IgD-negative memory B cell (primary cell): ENCODE results near the gene SNX30. TPM values are rescaled to one million over a fixed set of nuclear protein-coding genes. Genes with fewer than 3 reads are reported as not detected.

ENCODE experiments used
- H3K27ac Mint-ChIP-seq, 3 donors: one replicate each; pipeline ENCODE4 v1.8.0; 2020 to 2022; ENCODE audit warnings: mild to moderate bottlenecking in 3 of 3, mixed read lengths in 3 of 3, moderate library complexity in 1 of 3
- H3K27me3 Mint-ChIP-seq: one replicate; pipeline ENCODE4 v1.8.0; 2021; ENCODE audit warnings: mixed read lengths
- H3K36me3 Mint-ChIP-seq: one replicate; pipeline ENCODE4 v1.8.0; 2020; ENCODE audit warnings: mild to moderate bottlenecking, mixed read lengths
- H3K4me1 Mint-ChIP-seq, 3 donors: one replicate each; pipeline ENCODE4 v1.8.0; 2020 to 2022; ENCODE audit warnings: mixed read lengths in 3 of 3, mild to moderate bottlenecking in 1 of 3
- H3K4me3 Mint-ChIP-seq, 4 donors: one replicate each; pipeline ENCODE4 v1.8.0; 2020 to 2022; ENCODE audit warnings: mild to moderate bottlenecking in 4 of 4, mixed read lengths in 4 of 4, moderate library complexity in 3 of 4
- H3K9me3 Mint-ChIP-seq, 3 donors: one replicate each; pipeline ENCODE4 v1.8.0; 2020 to 2021; ENCODE audit warnings: mixed read lengths in 3 of 3, mild to moderate bottlenecking in 1 of 3
- polyA plus RNA-seq: library from polyadenylated mRNA; unstranded; fragments of 300-500 nt; fragmentation: Illumina TruSeq; gene quantifications from one replicate; pipeline ENCODE4 v1.2.3, GENCODE V29; 2021

Gene SNX30
- polyA plus RNA-seq, 1 donor from 2014 or later, result 1.4 TPM

- Mint-ChIP-seq H3K27me3 (peaks cover 18% of the 10 kb centered on the region), H3K4me1 (peaks cover 9 to 17% (median 15%) of the 10 kb centered on the region in 3 donors)
These were observed 148.3 kb downstream of the SNX30 start for GRCh38 chr9:112898872-112899311.

DNA sequence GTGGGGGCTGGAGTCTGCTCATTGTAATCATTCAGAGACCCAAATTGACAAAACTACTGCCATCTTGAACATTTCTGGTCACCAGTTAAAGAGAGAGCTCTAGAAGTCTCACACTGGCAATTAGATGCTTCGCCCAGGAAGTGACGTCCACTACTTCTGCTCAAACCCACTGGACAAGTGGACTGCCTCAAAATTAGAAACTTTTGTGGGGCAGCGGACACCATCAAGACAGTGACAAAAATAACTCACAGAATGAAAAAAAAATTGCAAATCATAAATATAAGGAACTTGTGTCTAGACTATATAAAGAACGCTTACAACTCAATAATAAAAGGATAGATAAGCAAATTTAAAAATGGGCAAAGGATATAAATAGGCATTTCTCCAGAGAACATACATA lies 149.9 kb downstream of the SNX30 start:
- H3K36me3 Mint-ChIP-seq, result no peaks in the 10 kb centered on the region
- H3K9me3 Mint-ChIP-seq, result no peaks in the 10 kb centered on the region
- H3K27me3 Mint-ChIP-seq, result peaks cover 18% of the 10 kb centered on the region
- no peak overlapping the region for H3K27ac Mint-ChIP-seq
- H3K4me3 Mint-ChIP-seq, result no peak overlapping the region
- peaks cover 9 to 11% (median 11%) of the 10 kb centered on the region in 3 donors for H3K4me1 Mint-ChIP-seq

More at GRCh38 chr9:112898872-112899311, 148.3 kb downstream of the SNX30 start:
- Mint-ChIP-seq H3K4me3 (no peak overlapping the region), H3K27ac (no peak overlapping the region), H3K9me3 (no peaks in the 10 kb centered on the region), H3K36me3 (no peaks in the 10 kb centered on the region)

DNA sequence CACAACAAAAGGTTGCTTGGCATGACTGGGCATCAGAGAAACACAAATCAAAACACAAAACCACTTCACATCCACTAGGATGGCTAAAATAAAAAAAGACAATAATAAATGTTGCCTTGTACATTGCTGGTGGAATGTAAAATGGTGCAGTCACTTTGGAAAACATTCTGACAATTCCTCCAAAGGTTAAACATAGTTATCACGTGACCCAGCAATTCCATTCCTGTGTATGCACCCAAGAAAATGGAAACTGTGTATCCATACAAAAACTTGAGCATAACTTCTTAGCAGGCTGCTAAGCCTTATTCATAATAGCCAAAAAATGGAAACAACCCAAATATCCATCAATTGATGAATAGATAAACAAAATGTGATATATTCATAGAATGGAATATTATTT lies 150.3 kb downstream of the SNX30 start:
- Mint-ChIP-seq H3K4me1 (peaks cover 8 to 10% (median 10%) of the 10 kb centered on the region in 3 donors), H3K27ac (no peak overlapping the region), H3K9me3 (no peaks in the 10 kb centered on the region), H3K27me3 (peaks cover 18% of the 10 kb centered on the region), H3K4me3 (no peak overlapping the region), H3K36me3 (no peaks in the 10 kb centered on the region)

- no peaks in the 10 kb centered on the region for H3K9me3 Mint-ChIP-seq
- no peak overlapping the region for H3K27ac Mint-ChIP-seq
- no peak overlapping the region for H3K4me3 Mint-ChIP-seq
- H3K4me1 Mint-ChIP-seq, result peaks cover 3 to 4% (median 4%) of the 10 kb centered on the region in 3 donors
- no peaks in the 10 kb centered on the region for H3K27me3 Mint-ChIP-seq
- H3K36me3 Mint-ChIP-seq, result peaks cover 2% of the 10 kb centered on the region
These were observed 154.5 kb downstream of the SNX30 start for GRCh38 chr9:112905084-112905483.

DNA sequence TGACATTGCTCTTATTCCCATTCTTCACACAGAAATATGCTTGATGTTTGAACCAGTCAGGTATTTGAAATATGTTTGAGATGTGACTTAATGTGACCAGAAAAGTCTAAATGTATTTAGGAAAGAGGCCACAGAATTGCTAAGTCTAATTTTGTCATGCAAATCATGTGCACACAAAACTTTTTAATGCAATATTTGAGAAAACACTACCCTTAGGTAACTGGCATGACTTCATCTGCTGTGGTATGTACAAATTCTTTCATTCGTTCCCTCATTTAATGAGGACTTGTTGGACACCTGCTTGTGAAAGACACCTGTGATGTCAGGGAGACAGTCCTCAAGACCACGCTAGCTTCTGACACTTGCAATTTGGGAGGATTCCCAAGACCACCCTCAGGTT lies 161.2 kb downstream of the SNX30 start:
- H3K27ac Mint-ChIP-seq, result no peak overlapping the region
- H3K4me3 Mint-ChIP-seq, result no peak overlapping the region
- no peaks in the 10 kb centered on the region for H3K9me3 Mint-ChIP-seq
- H3K4me1 Mint-ChIP-seq, result no peaks in the 10 kb centered on the region
- peaks cover 14% of the 10 kb centered on the region for H3K27me3 Mint-ChIP-seq
- H3K36me3 Mint-ChIP-seq, result peaks cover 2% of the 10 kb centered on the region

DNA sequence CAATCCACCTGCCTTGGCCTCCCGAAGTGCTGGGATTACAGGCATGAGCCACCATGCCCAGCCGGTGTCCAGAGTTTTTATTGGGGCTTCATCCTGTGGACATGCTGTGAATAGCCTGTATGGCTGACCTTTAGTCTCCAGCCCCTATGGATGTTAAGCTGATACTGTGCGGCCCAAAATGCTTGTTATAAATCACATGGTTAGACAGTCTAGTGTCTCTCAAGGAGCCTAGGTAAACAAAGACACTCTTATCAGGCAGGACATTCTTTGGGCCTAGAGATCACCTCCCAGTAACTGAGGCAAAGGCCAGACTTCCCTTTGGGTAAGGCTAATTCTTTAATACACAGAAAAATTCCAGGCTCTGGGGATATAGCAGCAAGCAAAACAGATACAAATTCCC lies 162.1 kb downstream of the SNX30 start:
- Mint-ChIP-seq H3K9me3 (no peaks in the 10 kb centered on the region), H3K27me3 (peaks cover 14% of the 10 kb centered on the region), H3K27ac (no peak overlapping the region), H3K4me3 (no peak overlapping the region), H3K36me3 (peaks cover 2% of the 10 kb centered on the region), H3K4me1 (no peaks in the 10 kb centered on the region)

DNA sequence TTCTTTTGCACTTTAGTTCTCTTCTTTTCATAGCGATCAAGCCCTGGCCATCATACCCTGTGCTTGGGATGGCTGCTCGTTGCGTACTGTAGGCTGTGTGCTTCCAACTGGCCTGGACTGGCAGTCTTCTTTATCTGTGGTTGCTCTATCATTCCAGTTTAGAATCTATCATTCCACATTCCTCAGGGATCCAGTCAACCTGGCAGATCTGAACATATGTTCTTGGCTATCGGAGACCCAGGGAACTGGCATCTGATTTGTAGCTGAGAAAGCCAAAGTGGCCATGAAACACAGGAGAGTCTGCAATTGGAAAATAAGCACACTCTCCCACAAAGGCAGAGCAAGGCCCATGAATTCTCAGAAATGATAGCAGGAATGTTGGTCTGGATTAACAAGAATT lies 162.8 kb downstream of the SNX30 start:
- H3K27ac Mint-ChIP-seq, result no peak overlapping the region
- H3K4me3 Mint-ChIP-seq, result no peak overlapping the region
- no peaks in the 10 kb centered on the region for H3K4me1 Mint-ChIP-seq
- no peaks in the 10 kb centered on the region for H3K36me3 Mint-ChIP-seq
- H3K27me3 Mint-ChIP-seq, result peaks cover 16% of the 10 kb centered on the region
- H3K9me3 Mint-ChIP-seq, result no peaks in the 10 kb centered on the region

- no peaks in the 10 kb centered on the region for H3K9me3 Mint-ChIP-seq
- no peaks in the 10 kb centered on the region for H3K4me1 Mint-ChIP-seq
- no peak overlapping the region for H3K4me3 Mint-ChIP-seq
- no peaks in the 10 kb centered on the region for H3K36me3 Mint-ChIP-seq
- no peak overlapping the region for H3K27ac Mint-ChIP-seq
- peaks cover 16% of the 10 kb centered on the region for H3K27me3 Mint-ChIP-seq
These were observed 164.0 kb downstream of the SNX30 start for GRCh38 chr9:112914524-112914923.

DNA sequence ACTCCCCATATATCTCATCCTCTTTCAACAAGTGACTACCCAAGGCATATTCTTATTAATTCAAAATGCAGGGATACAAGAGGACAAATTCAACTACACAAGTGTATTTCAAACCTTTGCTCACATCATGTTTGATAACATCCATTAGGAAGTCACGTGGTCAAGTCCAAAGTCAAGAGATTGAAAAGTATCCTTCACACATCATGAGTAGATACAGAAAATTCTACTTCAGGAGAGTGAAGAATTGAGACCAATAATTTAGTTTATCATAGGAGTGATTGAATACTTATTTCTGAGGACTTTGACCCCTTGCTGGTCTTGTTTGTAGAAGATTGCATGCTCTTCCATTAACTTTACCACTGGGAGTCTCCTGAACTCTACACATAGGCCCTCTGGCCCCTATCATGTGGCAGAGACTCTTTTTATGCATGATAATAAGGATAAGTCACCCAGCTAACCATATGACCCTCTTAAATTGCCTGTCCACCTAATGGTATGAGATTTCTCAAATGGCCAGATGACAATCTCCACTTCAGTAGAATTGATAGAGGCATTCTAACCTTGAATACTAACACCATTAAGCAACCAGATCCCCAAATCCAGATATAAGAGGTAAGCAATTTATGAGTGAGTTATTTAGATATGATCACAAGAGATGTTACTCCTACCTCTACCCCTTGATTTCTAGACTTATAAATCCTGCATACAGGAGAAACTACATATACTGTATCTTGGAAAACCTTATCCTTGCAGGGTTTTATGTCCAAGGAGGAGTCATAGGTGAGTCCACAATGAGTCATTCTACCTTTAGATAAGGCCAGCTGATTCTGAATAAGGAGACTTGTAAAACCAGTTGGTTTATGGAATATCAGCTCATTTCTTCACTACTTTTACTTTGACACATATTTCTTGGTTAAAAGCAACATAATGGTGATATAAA lies 166.8 kb downstream of the SNX30 start:
- no peak overlapping the region for H3K4me3 Mint-ChIP-seq
- peaks cover 13% of the 10 kb centered on the region for H3K27me3 Mint-ChIP-seq

GRCh38 chr9:112917987-112918362 lies 167.4 kb downstream of the SNX30 start:
- H3K9me3 Mint-ChIP-seq, result no peaks in the 10 kb centered on the region
- H3K4me1 Mint-ChIP-seq, result no peaks in the 10 kb centered on the region
- H3K27me3 Mint-ChIP-seq, result peaks cover 9% of the 10 kb centered on the region
- no peak overlapping the region for H3K27ac Mint-ChIP-seq
- H3K4me3 Mint-ChIP-seq, result no peak overlapping the region
- H3K36me3 Mint-ChIP-seq, result no peaks in the 10 kb centered on the region

More for the DNA sequence above, 166.8 kb downstream of the SNX30 start:
- Mint-ChIP-seq H3K9me3 (no peaks in the 10 kb centered on the region), H3K27ac (no peak overlapping the region), H3K36me3 (no peaks in the 10 kb centered on the region), H3K4me1 (no peaks in the 10 kb centered on the region)

DNA sequence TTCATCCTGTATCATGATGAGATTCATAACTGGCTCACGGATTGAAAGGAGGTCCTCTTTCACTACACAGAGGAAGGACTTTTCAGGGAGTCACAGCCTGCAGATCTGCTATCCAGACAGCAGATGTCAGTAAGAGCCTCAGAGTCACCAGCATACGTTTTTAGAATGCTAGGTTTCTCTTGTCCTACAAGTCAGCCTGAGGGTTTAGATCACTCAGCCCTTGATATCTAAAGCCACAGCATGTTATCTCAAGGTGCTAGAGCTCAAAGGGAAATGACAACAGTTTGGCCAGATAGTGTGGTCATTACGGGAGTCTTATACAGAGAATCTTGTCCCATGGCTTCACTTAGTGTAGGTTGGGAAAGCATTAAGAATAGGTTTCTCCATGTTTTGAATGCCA lies 171.0 kb downstream of the SNX30 start:
- peaks cover 0 to 2% (median 0%) of the 10 kb centered on the region in 3 donors for H3K4me1 Mint-ChIP-seq
- H3K36me3 Mint-ChIP-seq, result no peaks in the 10 kb centered on the region
- peaks cover 10% of the 10 kb centered on the region for H3K27me3 Mint-ChIP-seq

More for the DNA sequence above, 171.0 kb downstream of the SNX30 start:
- H3K27ac Mint-ChIP-seq, result no peak overlapping the region
- H3K9me3 Mint-ChIP-seq, result no peaks in the 10 kb centered on the region
- no peak overlapping the region for H3K4me3 Mint-ChIP-seq

Other genes with a start within 250 kb of the SNX30 start
- 43.0 TPM for gene INIP, start 32.6 kb upstream of the SNX30 start, polyA plus RNA-seq
- not detected for gene SLC46A2, start 140.1 kb downstream of the SNX30 start, polyA plus RNA-seq